ENCODE results near the gene RNU11. TPM values are rescaled to one million over a fixed set of nuclear protein-coding genes. Genes with fewer than 3 reads are reported as not detected.

The RNU11 gene
- total and polyA plus RNA-seq, 2 of the 4 experiments (the other 2 are of a cell fraction): not detected

DNA sequence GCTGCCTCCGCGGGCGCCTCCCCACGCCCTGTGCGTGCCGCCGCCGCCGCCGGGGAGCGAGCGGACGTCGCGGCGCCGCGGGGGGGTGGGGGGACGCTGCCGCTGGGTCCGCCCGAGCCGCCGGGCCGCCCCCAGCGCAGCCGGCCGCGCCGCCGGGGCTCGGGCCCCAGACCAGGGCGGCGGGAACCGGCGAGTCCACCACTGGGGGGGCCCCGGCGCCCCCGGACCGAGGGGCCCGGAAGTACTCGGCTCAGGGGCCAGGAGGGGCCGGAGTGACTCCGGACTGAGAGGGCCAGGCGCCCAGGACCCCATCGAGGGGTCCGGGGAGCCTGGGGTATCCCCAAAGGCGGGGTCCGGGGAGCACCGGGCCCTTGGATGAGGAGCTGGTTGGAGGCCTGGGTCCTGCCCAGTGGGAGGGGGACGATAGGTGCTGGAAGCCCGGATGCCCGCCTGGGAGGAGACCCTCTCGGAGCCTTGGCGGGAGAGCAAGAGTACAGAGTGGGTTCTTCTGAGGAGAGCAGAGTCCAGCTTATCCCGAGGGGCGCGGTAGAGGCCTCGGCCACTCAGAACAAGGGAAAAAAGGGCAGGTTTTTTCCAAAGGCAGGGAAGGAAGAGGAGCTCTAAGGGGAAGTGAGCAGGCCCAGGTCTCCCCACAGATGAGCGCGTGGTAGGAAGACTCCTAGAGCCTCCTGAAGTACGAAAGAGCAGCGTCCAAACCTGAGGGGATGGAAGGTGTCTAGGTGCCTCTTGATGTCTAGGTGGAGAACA is 20.7 kb downstream of the RNU11 start:
- Histone ChIP-seq H2BK120ac (ENCODE audit: low read depth, low read length) (peak overlapping the region; percentile 25; the same call in 1 of the 2 replicates), H3K4ac (ENCODE audit: low read depth, low read length) (peak overlapping the region; percentile 89), H3K4me3 (ENCODE audit: insufficient read depth, low read depth, low read length) (peak overlapping the region; percentile 59), H3K9me1 (ENCODE audit: insufficient read depth, low read length) (no peaks in the 10 kb centered on the region), H2AFZ (replicated peaks; ENCODE audit: low read length, poor library complexity) (peak overlapping the region; percentile 90), H3K9me3 (ENCODE audit: control insufficient read depth, insufficient read depth, low read length) (no peaks in the 10 kb centered on the region), H2AK9ac (replicated peaks; ENCODE audit: low read depth, low read length, poor library complexity) (peak overlapping the region; percentile 99), H3K4me2 (ENCODE audit: low read depth, low read length) (peak overlapping the region; percentile 81), H3K9ac (ENCODE audit: low read depth, low read length) (peak overlapping the region; percentile 78), H3K14ac (replicated peaks; ENCODE audit: low read depth, low read length) (peak overlapping the region; percentile 97), H4K20me1 (ENCODE audit: insufficient read depth, low read length) (no peaks in the 10 kb centered on the region), H4K8ac (ENCODE audit: low read depth in 2 of 2, low read length in 2 of 2) (peak overlapping the region; percentile 84 to 93), H3K27me3 (ENCODE audit: control insufficient read depth, insufficient read depth, low read length) (no peaks in the 10 kb centered on the region), H2BK5ac (ENCODE audit: low read depth, low read length, poor library complexity, severe bottlenecking) (peak overlapping the region; percentile 37), H3K79me1 (ENCODE audit: low read depth in 1 of 2, low read length in 2 of 2) (peaks cover 12 to 26% of the 10 kb centered on the region in 2 experiments), H3K56ac (ENCODE audit: extremely low read depth, insufficient read depth, low read length) (peak overlapping the region; percentile 93), H4K5ac (ENCODE audit: low read depth, low read length) (peak overlapping the region; percentile 22), H2BK20ac (ENCODE audit: low read depth, low read length) (0 out of 2 replicates have a peak overlapping the region, but pooled peaks have one; percentile 12), H2AK5ac (ENCODE audit: low read depth, low read length) (peak overlapping the region; percentile 91), H3K23ac (ENCODE audit: low read depth, low read length) (peak overlapping the region; percentile 94), H3K36me3 (ENCODE audit: control insufficient read depth, insufficient read depth, low read length) (no peaks in the 10 kb centered on the region), H2BK15ac (ENCODE audit: low read depth, low read length) (peak overlapping the region; percentile 18; the same call in 1 of the 3 replicates), H3K4me1 (ENCODE audit: control insufficient read depth, insufficient read depth, low read length) (peaks cover 2% of the 10 kb centered on the region), H3K18ac (ENCODE audit: low read depth, low read length) (peak overlapping the region; percentile 7; the same call in 1 of the 2 replicates), H4K91ac (ENCODE audit: insufficient read depth, low read depth, low read length) (peak overlapping the region; percentile 83), H3K27ac (ENCODE audit: insufficient read depth, low read length) (peak overlapping the region; percentile 91)
- in situ Hi-C loops (cut with MboI; ENCODE audit: low sequenced_read_pairs): no loop called here
- BruUV-seq (replicated peaks): no TSS peak
- no peak for TF ChIP-seq CEBPB (IDR thresholded peaks at IDR 0.05; ENCODE audit: low read depth, low read length)
- TF ChIP-seq, protein P1, sequence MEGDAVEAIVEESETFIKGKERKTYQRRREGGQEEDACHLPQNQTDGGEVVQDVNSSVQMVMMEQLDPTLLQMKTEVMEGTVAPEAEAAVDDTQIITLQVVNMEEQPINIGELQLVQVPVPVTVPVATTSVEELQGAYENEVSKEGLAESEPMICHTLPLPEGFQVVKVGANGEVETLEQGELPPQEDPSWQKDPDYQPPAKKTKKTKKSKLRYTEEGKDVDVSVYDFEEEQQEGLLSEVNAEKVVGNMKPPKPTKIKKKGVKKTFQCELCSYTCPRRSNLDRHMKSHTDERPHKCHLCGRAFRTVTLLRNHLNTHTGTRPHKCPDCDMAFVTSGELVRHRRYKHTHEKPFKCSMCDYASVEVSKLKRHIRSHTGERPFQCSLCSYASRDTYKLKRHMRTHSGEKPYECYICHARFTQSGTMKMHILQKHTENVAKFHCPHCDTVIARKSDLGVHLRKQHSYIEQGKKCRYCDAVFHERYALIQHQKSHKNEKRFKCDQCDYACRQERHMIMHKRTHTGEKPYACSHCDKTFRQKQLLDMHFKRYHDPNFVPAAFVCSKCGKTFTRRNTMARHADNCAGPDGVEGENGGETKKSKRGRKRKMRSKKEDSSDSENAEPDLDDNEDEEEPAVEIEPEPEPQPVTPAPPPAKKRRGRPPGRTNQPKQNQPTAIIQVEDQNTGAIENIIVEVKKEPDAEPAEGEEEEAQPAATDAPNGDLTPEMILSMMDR (conservative IDR thresholded peaks at IDR 0.05; ENCODE audit: low read depth, low read length): no peak
- TF ChIP-seq MAZ (IDR thresholded peaks at IDR 0.05; ENCODE audit: borderline replicate concordance, low read depth, low read length): peak; percentile 69; the same call in 1 of the 2 replicates
- TF ChIP-seq POLR2A (IDR thresholded peaks at IDR 0.05; ENCODE audit: low read depth, low read length): peak; percentile 74
- no peak for TF ChIP-seq MAFK (IDR thresholded peaks at IDR 0.05; ENCODE audit: low read depth, low read length)
- ATAC-seq (ENCODE audit: low read depth): peak; percentile 90
- WGBS, 2 experiments (ENCODE audit: extremely low coverage in 2 of 2, insufficient read length in 1 of 2): 5% methylated on average over 13 of the region's 63 CpGs; no CpG with 5 or more reads in 1 of the 2 experiments
- DNase-seq: peak; percentile 33
- intact Hi-C loops (cut with micrococcal nuclease): loop anchor here (2.0 to 5.0 kb wide), 2 partner anchors 20 to 68 kb away; partner anchors contain the start of genes RNU11 and YTHDF2
- CTCF ChIA-PET: interaction anchor here (0.6 kb wide), 1 partner anchor 9 kb away, joined by 3 read pairs; no protein-coding TSS in a partner anchor
- dilution Hi-C loops (cut with HindIII; ENCODE audit: low sequenced_read_pairs, unreplicated experiment): no loop called here
- POLR2A ChIA-PET (ENCODE audit: unreplicated experiment): interaction anchor here (0.8 to 1.2 kb wide), 2 partner anchors 20 to 21 kb away, joined by 3 read pairs; partner anchors contain the start of gene RNU11
